Epidermal melanocyte (primary cell): ENCODE measurements around the gene SLC9A9.

Experiments used
- DNase-seq: peaks from one replicate; pipeline ENCODE4 v3.0.0; 2011; ENCODE audit warnings: low spot score; ENCODE audit not compliant: insufficient read length

Gene SLC9A9

GRCh38 chr3:143511174-143511879 lies 336.9 kb downstream of the SLC9A9 start:
- no peak for DNase-seq

- DNase-seq: no peak
Measured at GRCh38 chr3:143510601-143511000, 337.7 kb downstream of the SLC9A9 start.

- DNase-seq: no peak
Measured at GRCh38 chr3:143507735-143508580, 340.3 kb downstream of the SLC9A9 start.

- no peak for DNase-seq
Measured at GRCh38 chr3:143506190-143506589, 342.1 kb downstream of the SLC9A9 start.

- DNase-seq: no peak
Measured at GRCh38 chr3:143503325-143503885, 344.9 kb downstream of the SLC9A9 start.

GRCh38 chr3:143502081-143502480 lies 346.2 kb downstream of the SLC9A9 start:
- no peak for DNase-seq

GRCh38 chr3:143497382-143497781 lies 350.9 kb downstream of the SLC9A9 start:
- DNase-seq: no peak

- no peak for DNase-seq
Measured at GRCh38 chr3:143496191-143496590, 352.1 kb downstream of the SLC9A9 start.

- DNase-seq: no peak
Measured at GRCh38 chr3:143495527-143495926, 352.7 kb downstream of the SLC9A9 start.

GRCh38 chr3:143486611-143487010 lies 361.7 kb downstream of the SLC9A9 start:
- DNase-seq: no peak

GRCh38 chr3:143484846-143485512 lies 363.3 kb downstream of the SLC9A9 start:
- no peak for DNase-seq

- no peak for DNase-seq
Measured at GRCh38 chr3:143483214-143483613, 365.1 kb downstream of the SLC9A9 start.

GRCh38 chr3:143482106-143483088 lies 365.9 kb downstream of the SLC9A9 start:
- DNase-seq: no peak

- no peak for DNase-seq
Measured at GRCh38 chr3:143480344-143480743, 367.9 kb downstream of the SLC9A9 start.

- DNase-seq: no peak
Measured at GRCh38 chr3:143479727-143480126, 368.5 kb downstream of the SLC9A9 start.

GRCh38 chr3:143478115-143478693 lies 370.1 kb downstream of the SLC9A9 start:
- no peak for DNase-seq

GRCh38 chr3:143476965-143477640 lies 371.2 kb downstream of the SLC9A9 start:
- no peak for DNase-seq

GRCh38 chr3:143475981-143476380 lies 372.3 kb downstream of the SLC9A9 start:
- no peak for DNase-seq

GRCh38 chr3:143472731-143473523 lies 375.3 kb downstream of the SLC9A9 start:
- DNase-seq: no peak
